Activated B cell treated with CpG ODN at 0.5 μM for 24 hours (primary cell): ENCODE measurements around the gene GAK. TPM values are rescaled to one million over a fixed set of nuclear protein-coding genes. Genes with fewer than 3 reads are reported as not detected.

Experiments used
- ATAC-seq: fragments of 200-7000 bp; cut with Tn5 transposase; one replicate; pipeline ENCODE4 v1.10.0; 2021; ENCODE audit warnings: low read depth, mild to moderate bottlenecking, moderate library complexity
- CTCF ChIA-PET: fragments of 350-600 bp; sonication (Branson Sonifier 250); formaldehyde crosslinking; loops from one replicate; lab custom pipeline; 2021; ENCODE audit warnings: antibody characterized with exemption; lab: Charles Lee
- POLR2A ChIA-PET: fragments of 350-600 bp; sonication (Branson Sonifier 250); formaldehyde crosslinking; loops from one replicate; lab custom pipeline; 2021; ENCODE audit warnings: antibody characterized with exemption; lab: Charles Lee
- DNase-seq: peaks from one replicate; pipeline ENCODE4 v3.0.0; 2022
- H3K27ac Mint-ChIP-seq: one replicate; pipeline ENCODE4 v1.8.0; 2020; ENCODE audit warnings: mixed read lengths
- H3K27me3 Mint-ChIP-seq: one replicate; pipeline ENCODE4 v1.8.0; 2021; ENCODE audit warnings: mixed read lengths
- H3K36me3 Mint-ChIP-seq: one replicate; pipeline ENCODE4 v1.8.0; 2021; ENCODE audit warnings: low read depth, mixed read lengths
- H3K4me1 Mint-ChIP-seq: one replicate; pipeline ENCODE4 v1.8.0; 2021; ENCODE audit warnings: mixed read lengths
- H3K4me3 Mint-ChIP-seq: one replicate; pipeline ENCODE4 v1.8.0; 2020; ENCODE audit warnings: mild to moderate bottlenecking, mixed read lengths
- H3K9me3 Mint-ChIP-seq: one replicate; pipeline ENCODE4 v1.8.0; 2020; ENCODE audit warnings: mixed read lengths
- CTCF ChIP-seq: fragments of 200-600 bp; IDR thresholded peaks from one replicate; pipeline ENCODE4 v1.8.0; 2022; ENCODE audit warnings: antibody characterized with exemption, mild to moderate bottlenecking
- intact Hi-C: fragments of 100-400 bp; cut with micrococcal nuclease; formaldehyde crosslinking; loops from one replicate; pipeline ENCODE4 v1.15.1; 2024
- total RNA-seq: library from RNA; stranded (reverse); gene quantifications from 2 replicates; pipeline ENCODE4 v1.2.3, GENCODE V29; 2022

Gene GAK
- total RNA-seq, 1 donor from 2014 or later = 172 TPM

GRCh38 chr4:879729-880077 is 52.4 kb downstream of the GAK start:
- no peak for DNase-seq
- CTCF ChIA-PET = interaction anchor here (1.2 kb wide), 1 partner anchor 108 kb away, joined by 3 read pairs; the partner anchor contains the start of gene IDUA
- no peaks in the 10 kb centered on the region for H3K9me3 Mint-ChIP-seq
- no peak for ATAC-seq
- no peak overlapping the region for H3K4me3 Mint-ChIP-seq
- POLR2A ChIA-PET = no interaction called here
- TF ChIP-seq CTCF = no peak
- H3K27ac Mint-ChIP-seq = no peak overlapping the region
- H3K27me3 Mint-ChIP-seq = no peaks in the 10 kb centered on the region
- intact Hi-C loops = no loop called here
- peaks cover 87% of the 10 kb centered on the region for H3K36me3 Mint-ChIP-seq
- no peaks in the 10 kb centered on the region for H3K4me1 Mint-ChIP-seq

- Mint-ChIP-seq H3K4me3 (no peak overlapping the region), H3K27me3 (no peaks in the 10 kb centered on the region), H3K9me3 (no peaks in the 10 kb centered on the region), H3K36me3 (peaks cover 86% of the 10 kb centered on the region), H3K4me1 (no peaks in the 10 kb centered on the region), H3K27ac (no peak overlapping the region)
- ATAC-seq = no peak
- ChIA-PET CTCF (interaction anchor here (1.2 kb wide), 1 partner anchor 108 kb away, joined by 3 read pairs; the partner anchor contains the start of gene IDUA), POLR2A (no interaction called here)
- no peak for DNase-seq
- no peak for TF ChIP-seq CTCF
- intact Hi-C loops = no loop called here
These were observed 53.1 kb downstream of the GAK start for GRCh38 chr4:878796-879728.

GRCh38 chr4:877502-877901 is 54.6 kb downstream of the GAK start:
- no peak for ATAC-seq
- no peaks in the 10 kb centered on the region for H3K27me3 Mint-ChIP-seq
- no peaks in the 10 kb centered on the region for H3K4me1 Mint-ChIP-seq
- no peaks in the 10 kb centered on the region for H3K9me3 Mint-ChIP-seq
- POLR2A ChIA-PET = no interaction called here
- H3K4me3 Mint-ChIP-seq = no peak overlapping the region
- peaks cover 85% of the 10 kb centered on the region for H3K36me3 Mint-ChIP-seq
- no peak for TF ChIP-seq CTCF
- no peak for DNase-seq
- no peak overlapping the region for H3K27ac Mint-ChIP-seq
- intact Hi-C loops = no loop called here
- CTCF ChIA-PET = interaction anchor here (1.0 kb wide), 1 partner anchor 57 kb away, joined by 3 read pairs; no protein-coding TSS in a partner anchor

GRCh38 chr4:876780-877179 is 55.3 kb downstream of the GAK start:
- ChIA-PET POLR2A (no interaction called here), CTCF (interaction anchor here (1.0 kb wide), 1 partner anchor 58 kb away, joined by 3 read pairs; no protein-coding TSS in a partner anchor)
- TF ChIP-seq CTCF = no peak
- ATAC-seq = no peak
- DNase-seq = no peak
- Mint-ChIP-seq H3K27me3 (no peaks in the 10 kb centered on the region), H3K27ac (no peak overlapping the region), H3K9me3 (no peaks in the 10 kb centered on the region), H3K36me3 (peaks cover 83% of the 10 kb centered on the region), H3K4me1 (no peaks in the 10 kb centered on the region), H3K4me3 (no peak overlapping the region)
- intact Hi-C loops = loop anchor here (1.0 kb wide), 1 partner anchor 111 kb away; the partner anchor contains the start of gene IDUA

- intact Hi-C loops = loop anchor here (1.0 kb wide), 1 partner anchor 111 kb away; the partner anchor contains the start of gene IDUA
- Mint-ChIP-seq H3K4me3 (no peak overlapping the region), H3K4me1 (no peaks in the 10 kb centered on the region), H3K27me3 (no peaks in the 10 kb centered on the region), H3K36me3 (peaks cover 82% of the 10 kb centered on the region), H3K9me3 (no peaks in the 10 kb centered on the region), H3K27ac (no peak overlapping the region)
- DNase-seq (no peak), ATAC-seq (no peak)
- POLR2A ChIA-PET = no interaction called here
- CTCF ChIA-PET = interaction anchor here (1.0 kb wide), 1 partner anchor 111 kb away, joined by 4 read pairs; the partner anchor contains the start of gene IDUA
- TF ChIP-seq CTCF = no peak
These were observed 56.2 kb downstream of the GAK start for GRCh38 chr4:875818-876423.
